HG03342 (cell line): Measurements from ENCODE around the gene C6.
"Not testable (repeated sequence)": the region's sequence is repeated elsewhere in the genome, so short reads cannot be mapped to it uniquely, and the experiment has no call there.

Source experiments
- ATAC-seq: cut with Tn5 transposase; IDR thresholded peaks from one replicate; pipeline ENCODE4 v1.9.1; 2021; ENCODE audit warnings: mild to moderate bottlenecking, moderate library complexity; ENCODE audit not compliant: unreplicated experiment

C6 gene

DNA sequence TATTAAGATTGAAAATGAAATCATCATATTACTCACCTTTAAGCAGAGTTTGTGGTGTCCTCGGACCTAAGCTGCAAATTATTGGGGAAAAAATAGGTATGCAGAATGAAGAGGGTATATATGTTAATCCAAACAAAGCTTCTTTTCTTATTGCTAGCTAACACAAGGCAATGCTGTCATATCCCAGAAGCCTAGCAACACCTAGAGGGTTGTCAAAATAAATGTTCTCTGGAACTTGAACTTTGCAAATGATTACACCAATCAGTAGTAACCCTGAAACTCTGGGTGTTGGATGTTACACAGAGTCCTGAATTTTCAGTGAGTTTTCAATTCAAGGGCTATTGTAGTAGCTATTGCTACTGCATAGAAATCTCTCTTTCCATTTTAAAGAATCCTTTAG is at the start of gene C6:
TSS of gene C6 (minus strand) at position 193 of the 400 bp plus-strand sequence. CDS start 10,302 bp downstream, outside the sequence.
- no peak for ATAC-seq

GRCh38 chr5:41256400-41256799 is 43.1 kb upstream of the C6 start:
- ATAC-seq, result no peak

- ATAC-seq, result no peak
Measured at GRCh38 chr5:41253109-41253508, 39.8 kb upstream of the C6 start.

- ATAC-seq, result no peak
Measured at GRCh38 chr5:41252036-41252435, 38.7 kb upstream of the C6 start.

DNA sequence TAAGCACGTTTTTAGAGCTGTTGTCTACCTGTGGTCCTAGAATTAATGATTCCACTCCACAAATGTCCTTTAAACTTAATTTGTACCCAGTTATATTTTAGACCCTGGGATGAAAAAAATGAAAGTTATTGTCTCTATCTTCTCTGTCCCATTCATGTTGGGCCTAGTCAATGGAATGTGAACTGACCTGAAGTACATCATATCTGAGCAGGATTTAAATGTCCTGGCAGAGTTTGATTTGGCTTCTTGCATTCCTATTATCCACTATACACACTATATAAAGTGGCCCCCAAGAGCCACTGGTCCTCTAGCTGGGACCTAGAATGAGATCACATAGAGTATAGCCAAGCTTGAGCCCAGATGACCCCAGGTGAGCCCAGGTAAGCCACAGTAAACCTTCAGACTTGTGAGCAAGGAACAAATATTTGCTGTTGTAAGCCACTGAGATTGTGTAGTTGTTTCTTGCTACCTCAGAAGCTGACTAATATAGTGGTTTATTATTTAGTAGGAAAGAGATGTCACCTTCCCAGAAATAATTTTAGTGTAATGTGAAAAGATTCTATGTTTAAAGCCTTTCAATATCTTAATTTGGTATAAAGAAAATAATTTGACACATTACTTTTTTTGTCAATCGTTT is 37.1 kb upstream of the C6 start:
- ATAC-seq, result no peak

DNA sequence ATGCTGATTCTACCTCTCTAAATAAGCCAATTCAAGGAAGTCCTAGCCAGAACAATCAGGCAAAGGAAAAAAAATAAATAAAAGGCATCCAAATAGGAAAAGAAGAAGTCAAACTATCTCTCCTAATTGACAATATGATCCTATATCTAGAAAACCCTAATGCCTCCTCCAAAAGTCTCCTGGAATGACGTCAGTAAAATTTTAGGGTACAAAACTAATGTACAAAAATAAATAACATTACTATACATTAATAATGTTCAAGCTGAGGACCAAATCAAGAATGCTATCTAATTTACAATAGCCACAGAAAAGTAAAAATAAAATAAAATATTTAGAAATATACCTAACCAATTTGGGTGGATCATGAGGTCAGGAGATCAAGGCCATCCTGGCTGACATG is 33.8 kb upstream of the C6 start:
- ATAC-seq, result no peak

DNA sequence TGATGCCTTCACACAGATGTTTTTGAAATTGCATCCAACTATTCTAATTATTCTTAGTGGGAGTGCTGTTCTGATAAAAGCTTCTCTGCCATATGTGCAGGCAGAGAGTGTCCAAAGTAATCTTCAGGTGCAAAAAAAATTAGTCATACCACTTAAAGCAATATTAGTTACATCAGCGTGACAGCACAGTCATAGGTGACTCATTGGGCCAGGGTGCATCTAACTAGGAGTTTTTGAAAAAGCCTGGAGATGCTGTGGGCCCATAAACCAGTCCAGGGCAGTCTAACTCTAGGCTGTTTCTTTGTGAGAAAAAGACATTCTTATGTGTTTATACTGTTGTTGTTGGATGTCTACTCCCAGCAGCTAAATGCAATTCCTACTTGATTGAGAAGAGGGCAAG is 33.0 kb upstream of the C6 start:
- ATAC-seq, result no peak

DNA sequence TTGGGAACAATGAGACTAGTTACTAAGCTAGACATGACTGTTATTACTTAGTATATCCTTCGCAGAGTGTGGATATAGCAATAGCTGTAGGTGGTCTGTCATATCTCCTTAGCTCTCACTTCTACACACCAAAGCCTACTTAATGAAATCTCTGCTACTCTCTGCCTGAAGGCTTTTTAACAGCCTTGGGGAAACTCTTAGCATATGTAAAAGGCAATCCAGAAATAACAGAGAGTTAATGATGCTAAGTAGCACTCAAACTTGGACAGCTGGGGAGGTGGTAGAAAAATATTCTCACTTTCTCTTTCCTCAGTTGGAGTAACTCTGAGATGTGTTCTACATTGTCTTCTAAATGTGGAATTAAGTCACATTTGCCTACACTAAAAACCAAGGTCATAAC is 30.2 kb upstream of the C6 start:
- no peak for ATAC-seq

DNA sequence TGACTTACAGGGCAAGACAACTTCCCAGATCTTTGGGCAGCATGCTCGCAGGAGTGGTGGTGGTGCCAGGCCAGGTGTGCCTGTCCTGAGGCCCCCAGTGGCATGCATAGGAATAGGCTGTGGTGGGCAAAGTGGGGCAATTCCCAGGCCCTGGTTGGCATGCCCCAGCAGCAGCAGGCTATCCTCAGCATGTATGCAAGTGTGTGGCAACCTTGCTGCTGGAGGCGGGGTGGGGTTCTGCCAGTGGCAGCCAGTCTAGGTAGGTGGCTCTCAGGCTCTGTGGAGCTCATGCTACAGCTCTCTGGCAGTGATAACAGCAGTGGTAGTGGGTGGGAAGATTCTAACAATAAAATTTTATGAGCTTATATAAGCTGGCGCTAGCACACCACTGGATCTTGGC is 27.7 kb upstream of the C6 start:
- ATAC-seq, result no peak

DNA sequence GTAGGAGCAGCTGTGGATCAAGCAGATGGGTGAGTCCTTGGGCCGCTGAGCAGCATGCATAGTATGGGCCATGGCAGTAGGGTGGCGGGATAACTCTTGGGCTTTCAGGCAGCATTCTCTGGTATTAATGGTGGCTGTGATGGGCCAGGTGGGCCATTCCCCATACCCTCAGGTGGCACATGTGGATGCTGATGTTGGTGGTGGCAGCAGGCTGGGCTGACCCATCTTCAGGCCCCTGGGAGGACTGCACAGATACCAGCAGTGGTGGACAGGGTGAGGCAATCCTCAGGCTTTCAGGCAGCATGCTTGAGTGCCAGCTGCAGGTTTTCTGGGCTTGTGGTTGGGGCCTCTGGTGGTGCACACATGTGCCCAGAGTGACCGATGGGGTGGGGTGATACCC is 27.1 kb upstream of the C6 start:
- ATAC-seq, result no peak

DNA sequence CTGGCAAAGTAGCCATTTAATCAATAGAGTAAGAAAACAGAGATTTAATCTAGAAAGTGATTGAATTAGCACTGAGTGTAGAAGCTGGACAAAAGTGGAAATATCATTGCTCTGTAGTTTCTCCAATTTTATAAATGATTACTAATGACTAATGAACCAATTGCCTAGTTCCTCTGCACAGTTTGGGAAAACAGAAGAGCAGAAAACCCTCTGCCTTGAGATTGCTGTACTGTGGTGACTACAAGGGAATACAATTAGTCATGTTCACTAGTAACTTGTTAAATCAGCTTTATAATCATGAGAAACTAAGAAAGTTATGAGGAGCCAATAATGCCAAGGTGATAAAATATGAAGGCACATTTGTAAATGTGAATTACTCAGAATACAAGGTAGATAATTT is 21.1 kb upstream of the C6 start:
- ATAC-seq, result no peak

DNA sequence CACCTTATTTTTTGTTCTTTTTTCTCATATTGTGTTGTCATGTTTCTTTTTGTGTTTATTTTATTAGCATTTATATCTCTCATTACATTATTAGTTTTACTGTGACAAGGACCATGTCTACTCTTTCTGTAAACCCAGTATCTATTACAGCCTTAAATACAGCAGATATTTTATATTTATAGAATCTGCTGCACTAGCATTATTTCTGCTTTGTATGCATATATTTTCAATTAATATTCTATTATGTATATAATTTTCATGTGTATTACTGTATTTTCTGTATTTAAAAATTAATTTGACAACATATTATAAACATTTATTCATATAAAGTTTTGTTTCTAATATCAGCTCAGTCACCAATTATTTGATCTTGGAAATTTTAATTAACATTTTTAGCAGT is 19.5 kb upstream of the C6 start:
- ATAC-seq, result no peak

GRCh38 chr5:41230276-41230675 is 16.9 kb upstream of the C6 start:
- not testable (repeated sequence) for ATAC-seq

DNA sequence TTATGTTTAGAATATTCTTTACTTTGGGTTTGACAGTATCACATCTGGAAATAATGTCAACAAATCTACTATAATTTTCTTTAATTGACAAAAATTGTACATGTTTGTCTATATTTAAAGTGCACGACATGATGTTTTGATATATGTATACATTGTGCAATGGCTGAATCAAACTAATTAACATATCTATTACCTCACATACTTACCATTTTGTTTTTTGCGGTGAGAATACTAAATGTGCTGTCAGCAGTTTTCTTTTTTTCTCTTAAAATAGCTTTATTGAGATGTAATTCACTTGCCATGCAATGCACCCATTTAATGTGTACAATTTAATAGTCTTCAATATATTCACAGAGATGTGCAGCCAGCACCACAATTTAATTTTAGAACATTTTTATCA is 10.6 kb upstream of the C6 start:
- no peak for ATAC-seq

GRCh38 chr5:41219658-41220269 is 6.4 kb upstream of the C6 start:
- ATAC-seq, result no peak

DNA sequence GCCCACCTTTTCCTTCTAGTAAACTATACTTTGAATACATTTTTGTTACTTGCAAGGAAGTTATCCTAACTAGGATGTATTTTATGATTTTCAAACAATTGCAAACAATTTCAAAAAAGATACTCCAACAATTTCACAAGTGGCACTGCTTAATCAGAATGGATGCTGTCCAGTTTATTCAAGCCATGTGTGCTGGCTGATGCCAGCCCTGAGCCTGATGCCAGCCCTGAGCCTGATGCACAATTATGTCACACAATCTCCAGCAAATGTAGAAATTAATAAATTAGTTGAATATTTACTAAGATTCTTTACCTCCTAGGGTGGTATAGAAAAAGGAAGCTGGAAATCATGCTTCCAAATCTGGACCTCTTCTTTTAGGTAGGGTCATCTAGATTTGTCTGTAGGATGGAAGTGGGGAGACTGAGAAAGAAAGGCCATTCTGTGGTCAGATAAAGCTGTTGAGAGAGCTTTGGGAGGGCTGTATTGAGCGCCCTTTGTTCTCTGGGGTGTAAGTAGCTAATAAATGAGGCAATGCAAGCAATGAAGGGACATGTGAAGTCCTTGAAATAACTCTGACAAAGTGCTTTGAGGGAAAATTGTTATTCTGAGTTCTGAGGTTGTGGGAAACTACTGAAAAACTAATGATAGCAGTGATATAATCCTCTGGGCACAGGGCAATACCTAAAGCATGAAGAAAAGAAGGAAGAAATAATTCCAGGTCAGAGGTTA is 5.8 kb upstream of the C6 start:
- ATAC-seq, result no peak

DNA sequence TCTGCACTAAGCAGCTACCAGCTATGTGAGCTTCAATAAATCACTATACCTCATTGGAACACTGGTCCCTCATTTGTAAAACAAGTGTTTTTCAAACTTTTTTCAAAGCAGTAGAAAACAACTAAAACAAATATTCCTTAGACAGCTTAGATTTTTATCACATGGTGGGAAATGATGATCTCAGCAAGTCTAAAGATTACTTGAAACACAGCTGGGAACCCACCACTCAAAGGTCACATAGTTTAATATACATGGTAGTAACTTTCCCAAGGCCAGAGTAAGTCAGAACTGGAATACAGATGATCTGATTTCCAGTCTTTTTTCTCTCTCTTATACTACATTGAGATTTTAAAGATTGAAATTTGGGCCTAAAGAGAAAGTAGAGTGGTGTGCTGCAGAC is 850 bp upstream of the C6 start:
- ATAC-seq, result no peak

- ATAC-seq, result no peak
Measured at GRCh38 chr5:41212935-41213334, 397 bp downstream of the C6 start.

- ATAC-seq, result no peak
Measured at GRCh38 chr5:41211417-41211816, 1.9 kb downstream of the C6 start.

GRCh38 chr5:41205475-41205874 is 7.9 kb downstream of the C6 start:
- ATAC-seq, result not testable (repeated sequence)

- ATAC-seq, result no peak
Measured at GRCh38 chr5:41203033-41203432, 10.3 kb downstream of the C6 start.

DNA sequence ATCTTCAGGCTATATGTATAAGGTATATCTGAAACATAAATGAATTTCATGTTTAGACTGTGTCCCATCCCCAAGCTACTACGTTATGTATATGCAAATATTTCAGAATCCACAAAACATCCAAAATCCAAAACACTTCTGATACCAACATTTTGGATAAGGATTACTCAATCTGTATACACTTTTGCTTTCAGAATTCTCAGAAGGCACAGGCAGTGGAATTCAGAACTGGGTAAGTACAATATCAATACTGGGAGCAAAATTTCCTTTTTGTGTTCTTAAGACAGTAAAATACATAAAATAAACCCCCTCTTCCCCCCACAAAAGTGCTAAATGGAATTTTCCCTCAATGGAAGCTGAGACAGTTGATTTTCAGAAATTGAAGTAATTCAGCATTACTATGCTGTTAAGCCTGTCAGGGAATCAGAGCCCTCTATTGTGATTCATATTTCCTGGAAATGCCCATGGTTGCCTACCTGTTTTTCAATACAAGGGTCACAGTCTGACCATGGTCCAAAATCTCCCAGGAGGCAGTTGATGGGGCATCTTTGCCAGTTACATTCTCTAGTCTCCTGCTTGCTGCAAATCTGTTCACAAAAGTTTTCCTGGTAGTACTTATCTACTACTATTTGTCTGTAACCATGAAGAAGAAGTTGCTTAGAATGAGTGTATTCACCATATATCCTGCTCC is 12.1 kb downstream of the C6 start:
- no peak for ATAC-seq
